Activated CD4-positive, alpha-beta T cell treated with anti-CD3 and anti-CD28 coated beads, Interleukin-2, amount 50 U/mL, for 24 hours (primary cell): ENCODE measurements around the gene MAN1C1.
"Not testable (repeated sequence)": the region's sequence is repeated elsewhere in the genome, so short reads cannot be mapped to it uniquely, and the experiment has no call there.

Source experiments
- DNase-seq, 2 donors: peaks; one replicate each; pipeline ENCODE4 v3.0.0-alpha.2; 2020; ENCODE audit warnings: low read depth in 1 of 2, low spot score in 1 of 2

MAN1C1 gene

DNA sequence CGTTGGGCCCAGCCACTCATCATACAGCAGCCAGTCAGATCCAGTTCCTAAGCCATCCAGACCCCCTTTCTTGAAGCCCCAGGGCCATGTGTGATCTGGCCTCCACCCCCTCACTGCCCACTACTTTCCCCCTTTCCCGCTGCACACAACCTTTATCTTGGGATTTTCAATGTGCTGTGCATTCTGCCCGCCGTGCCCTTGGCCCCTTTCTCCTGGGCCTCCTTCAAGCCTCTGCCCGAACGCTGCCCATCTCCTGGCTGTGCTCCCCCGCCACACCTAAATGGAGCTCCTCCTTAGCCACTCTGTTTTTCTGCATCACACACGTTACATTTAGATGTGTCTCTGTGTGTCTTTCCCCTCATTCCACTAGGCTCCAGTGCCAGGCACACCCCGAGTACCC lies 116.7 kb downstream of the MAN1C1 start:
- no peak for DNase-seq

GRCh38 chr1:25734991-25735390 lies 118.4 kb downstream of the MAN1C1 start:
- not testable (repeated sequence) for DNase-seq

DNA sequence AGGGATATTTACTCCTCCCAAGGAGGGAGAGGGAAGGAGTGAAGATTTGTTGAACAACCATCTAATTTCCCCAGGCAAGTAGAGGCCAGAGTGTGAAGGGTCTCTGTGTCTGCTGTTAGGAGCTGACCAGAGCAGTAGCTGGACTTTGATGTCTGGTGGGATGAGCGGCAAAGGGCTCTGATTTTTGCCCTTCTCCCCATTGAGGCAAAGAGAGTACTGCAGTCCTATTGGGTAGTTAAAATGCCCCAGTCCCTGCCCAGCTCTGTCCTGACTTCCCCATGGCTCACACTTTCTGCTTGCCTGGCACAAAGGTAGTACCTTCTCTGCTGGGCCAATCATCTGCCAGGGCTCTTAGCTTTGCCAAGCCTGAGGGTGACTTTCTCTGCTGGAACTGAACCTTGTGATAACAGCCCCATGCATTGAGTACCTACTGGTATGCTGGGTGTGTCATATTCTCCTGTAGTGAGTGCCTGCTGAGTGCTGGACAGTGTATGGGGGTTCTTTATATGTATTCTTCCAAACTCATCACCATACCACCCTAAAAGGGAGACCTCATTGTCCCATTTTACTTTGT lies 119.5 kb downstream of the MAN1C1 start:
- DNase-seq, result no peak

GRCh38 chr1:25737130-25737529 lies 120.5 kb downstream of the MAN1C1 start:
- no peak for DNase-seq

DNA sequence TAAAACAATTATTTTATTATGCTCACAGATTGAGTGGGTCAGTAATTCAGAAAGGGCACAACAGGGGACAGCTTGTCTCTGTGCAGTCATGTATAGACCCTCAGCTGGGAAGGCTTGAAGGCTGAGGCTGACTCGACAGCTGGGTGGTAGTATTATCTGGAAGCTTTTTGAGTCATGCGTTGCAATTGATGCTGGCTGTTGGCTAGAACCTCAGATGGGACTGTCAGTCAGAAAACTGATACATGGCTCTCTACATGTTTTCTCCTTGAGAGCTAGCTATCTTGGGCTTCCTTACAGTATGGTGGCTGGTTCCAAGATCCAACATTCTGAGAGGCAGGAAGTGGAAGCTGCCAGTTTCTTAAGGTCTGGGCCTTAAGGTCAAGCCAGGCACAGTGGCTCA lies 121.9 kb downstream of the MAN1C1 start:
- DNase-seq, result no peak

DNA sequence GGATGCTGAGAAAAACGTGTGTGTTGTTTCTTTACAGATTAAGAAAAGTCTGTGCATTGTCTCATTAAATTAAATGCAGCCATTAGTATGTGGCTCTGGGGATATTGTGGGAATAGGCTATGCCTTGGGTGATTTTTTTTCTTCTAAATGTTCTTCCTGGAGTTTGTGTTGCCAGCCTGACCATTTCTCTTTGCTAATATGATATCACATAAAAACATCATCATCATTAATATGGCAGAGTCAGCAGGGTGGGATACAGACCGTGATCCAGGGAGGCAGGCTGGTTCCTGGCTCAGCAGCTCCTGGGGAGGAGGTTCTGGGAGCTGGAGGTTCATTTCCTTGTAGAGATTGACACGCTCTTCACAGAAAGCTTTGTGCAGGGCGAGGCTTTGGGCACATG lies 122.8 kb downstream of the MAN1C1 start:
- DNase-seq, result no peak

GRCh38 chr1:25740071-25740470 lies 123.5 kb downstream of the MAN1C1 start:
- no peak for DNase-seq

GRCh38 chr1:25742316-25742715 lies 125.7 kb downstream of the MAN1C1 start:
- DNase-seq, result no peak

DNA sequence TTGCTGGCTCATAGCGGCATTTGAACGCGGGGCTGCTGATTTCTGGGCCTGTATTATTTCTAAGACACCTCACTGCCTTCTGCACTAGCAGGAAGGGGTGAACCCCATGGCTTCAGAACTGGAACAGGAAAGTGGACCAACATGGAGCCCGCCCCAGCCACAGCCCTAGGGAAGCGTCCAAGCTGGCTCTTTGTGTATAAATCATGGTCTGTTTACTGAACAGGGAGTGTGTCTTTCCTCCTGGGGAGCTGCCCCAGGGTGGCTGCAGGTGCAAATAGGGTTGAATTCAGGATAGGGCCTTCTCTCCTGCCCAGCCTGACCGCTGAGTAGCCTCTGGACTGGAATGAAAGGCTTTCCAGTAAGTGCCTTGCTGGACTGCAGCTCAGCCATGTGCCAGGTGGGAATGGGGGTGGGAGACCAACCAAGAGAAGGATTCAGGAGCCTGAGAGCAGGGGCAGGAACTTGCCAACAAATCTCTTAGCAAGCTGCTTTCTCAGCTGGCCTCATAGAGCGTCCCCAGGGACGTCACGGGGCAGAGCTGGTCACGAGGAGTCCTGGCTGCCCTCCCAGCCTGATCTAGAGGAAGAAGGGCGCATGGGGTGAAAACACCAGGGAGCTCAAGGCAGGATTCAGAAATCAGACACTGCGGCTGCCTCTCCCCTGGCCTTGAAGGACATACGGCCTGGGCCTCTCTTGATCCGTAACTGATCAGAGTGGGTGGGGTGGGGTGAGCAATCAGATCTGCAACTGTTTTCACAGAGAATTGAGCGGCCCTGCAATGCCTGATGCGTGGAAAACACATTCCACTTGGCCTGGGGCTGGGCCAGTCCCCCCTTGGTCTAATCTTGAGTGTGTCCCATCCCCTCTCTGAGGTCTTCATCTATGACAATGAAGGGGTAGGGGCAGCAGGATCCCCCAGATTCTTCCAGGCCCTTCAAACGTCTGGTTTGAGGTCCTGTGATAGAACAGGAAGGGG lies 126.9 kb downstream of the MAN1C1 start:
- no peak for DNase-seq

GRCh38 chr1:25744140-25744581 lies 127.6 kb downstream of the MAN1C1 start:
- no peak for DNase-seq

DNA sequence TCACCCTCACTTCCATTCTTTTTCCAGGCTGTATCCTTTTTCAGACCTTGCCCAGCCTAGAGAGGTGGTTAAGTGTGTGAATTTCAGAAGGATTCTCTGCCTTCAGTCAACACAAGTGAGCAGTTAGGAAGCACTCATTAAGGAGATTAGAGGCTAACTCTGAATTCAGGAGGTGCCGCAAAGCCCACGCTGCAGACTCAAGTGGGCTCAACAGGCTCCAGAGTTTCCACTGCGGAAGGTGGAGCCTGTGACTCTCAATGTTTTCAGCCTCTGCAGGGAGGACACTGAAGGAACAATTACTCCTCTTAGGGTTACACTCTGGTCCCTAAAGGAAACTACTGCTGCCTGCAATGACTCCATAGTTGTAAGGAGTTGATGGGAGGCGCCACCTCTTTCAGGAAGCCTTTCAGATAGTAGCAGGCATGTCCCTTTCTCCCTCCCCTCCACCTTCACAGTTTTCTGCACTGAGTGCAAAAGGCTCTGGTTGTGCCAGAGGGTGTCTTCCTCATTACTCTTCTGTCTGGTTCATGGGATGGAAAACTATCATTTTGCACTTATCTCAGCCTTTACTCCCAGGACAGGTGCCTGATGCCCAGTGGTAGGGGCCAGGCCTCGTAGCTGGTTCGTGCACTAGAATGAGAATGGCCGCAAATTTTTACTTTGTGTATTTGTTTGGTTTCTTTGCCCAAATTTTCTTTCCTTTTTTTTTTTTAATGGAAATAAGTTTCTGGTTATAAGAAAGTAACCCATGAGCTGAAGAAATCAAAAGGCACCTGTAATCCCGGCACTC lies 128.2 kb downstream of the MAN1C1 start:
- DNase-seq, result no peak

- DNase-seq, result no peak
Observed at GRCh38 chr1:25746299-25747045, 129.9 kb downstream of the MAN1C1 start.

DNA sequence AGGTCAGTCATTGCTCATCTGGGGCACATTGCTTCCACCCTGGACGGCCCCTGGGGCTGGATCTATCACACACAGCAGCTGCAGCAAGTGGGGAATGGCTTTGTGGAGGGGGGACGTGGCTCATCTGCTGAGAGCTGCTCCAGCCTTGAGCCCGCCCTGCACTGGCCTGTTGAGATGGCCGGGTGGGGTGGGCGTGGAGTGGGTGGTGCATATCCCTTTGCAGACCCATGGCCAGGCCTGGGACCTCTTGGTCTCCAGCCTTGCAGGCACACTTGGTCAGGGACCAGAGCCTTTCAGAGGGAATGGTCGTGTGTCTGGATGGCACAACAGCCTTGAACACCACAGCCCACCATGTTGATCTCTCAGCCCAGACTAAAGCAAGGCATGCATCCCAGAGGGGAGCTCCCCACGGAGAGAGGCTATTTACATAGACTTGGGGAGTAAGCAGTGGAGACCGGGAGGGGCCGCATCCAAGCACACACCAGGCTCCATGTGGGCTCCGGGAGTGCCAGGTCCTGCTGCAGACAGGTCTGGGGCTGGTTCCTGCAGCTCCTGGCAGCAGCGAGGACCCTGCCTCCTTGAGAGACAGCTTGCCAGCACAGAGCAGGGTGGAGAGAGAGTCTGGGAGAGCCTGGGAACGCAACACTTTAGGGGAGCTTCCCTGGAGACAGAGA lies 130.6 kb downstream of the MAN1C1 start:
- no peak for DNase-seq

- no peak for DNase-seq
Observed at GRCh38 chr1:25748531-25749205, 132.1 kb downstream of the MAN1C1 start.

GRCh38 chr1:25750923-25751605 lies 134.5 kb downstream of the MAN1C1 start:
- DNase-seq, result no peak

- DNase-seq, result no peak
Observed at GRCh38 chr1:25754470-25755181, 138.0 kb downstream of the MAN1C1 start.

GRCh38 chr1:25755475-25756125 lies 139.0 kb downstream of the MAN1C1 start:
- DNase-seq, result no peak

GRCh38 chr1:25756215-25756614 lies 139.6 kb downstream of the MAN1C1 start:
- DNase-seq, result no peak
